Stimulated activated CD8-positive, alpha-beta memory T cell treated with anti-CD3 and anti-CD28 coated beads, Interleukin-2, amount 100 ng/mL, for 1 hour (primary cell): Measurements from ENCODE around the gene INSIG1.

Experiments
- DNase-seq, 2 donors: peaks; one replicate each; pipeline ENCODE4 v3.0.0-alpha.2; 2020; ENCODE audit warnings: low read depth in 2 of 2

The INSIG1 gene

GRCh38 chr7:155266440-155266839 lies 31.2 kb upstream of the INSIG1 start:
- DNase-seq = no peak

GRCh38 chr7:155267023-155267422 lies 30.7 kb upstream of the INSIG1 start:
- no peak for DNase-seq

- DNase-seq = no peak
Observed at GRCh38 chr7:155267436-155267835, 30.2 kb upstream of the INSIG1 start.

GRCh38 chr7:155268211-155268610 lies 29.5 kb upstream of the INSIG1 start:
- DNase-seq = no peak

- DNase-seq = no peak
Observed at GRCh38 chr7:155268921-155269650, 28.6 kb upstream of the INSIG1 start.

- no peak for DNase-seq
Observed at GRCh38 chr7:155269766-155270585, 27.7 kb upstream of the INSIG1 start.

- DNase-seq = no peak
Observed at GRCh38 chr7:155270861-155271260, 26.8 kb upstream of the INSIG1 start.

- DNase-seq = no peak
Observed at GRCh38 chr7:155274633-155275355, 22.9 kb upstream of the INSIG1 start.

GRCh38 chr7:155276042-155276799 lies 21.5 kb upstream of the INSIG1 start:
- DNase-seq = no peak

GRCh38 chr7:155276800-155277375 lies 20.8 kb upstream of the INSIG1 start:
- DNase-seq = no peak

- DNase-seq = no peak
Observed at GRCh38 chr7:155277385-155277994, 20.2 kb upstream of the INSIG1 start.

GRCh38 chr7:155278921-155279320 lies 18.8 kb upstream of the INSIG1 start:
- no peak for DNase-seq

- no peak for DNase-seq
Observed at GRCh38 chr7:155279787-155280445, 17.8 kb upstream of the INSIG1 start.

- no peak for DNase-seq
Observed at GRCh38 chr7:155280446-155281397, 17.0 kb upstream of the INSIG1 start.

- no peak for DNase-seq
Observed at GRCh38 chr7:155281398-155281969, 16.2 kb upstream of the INSIG1 start.

GRCh38 chr7:155282671-155283070 lies 15.0 kb upstream of the INSIG1 start:
- no peak for DNase-seq

GRCh38 chr7:155283565-155284194 lies 14.0 kb upstream of the INSIG1 start:
- no peak for DNase-seq

GRCh38 chr7:155284496-155285274 lies 13.0 kb upstream of the INSIG1 start:
- no peak for DNase-seq
